GM23338 (cell line): ENCODE measurements around the gene FRK. TPM values are rescaled to one million over a fixed set of nuclear protein-coding genes. Genes with fewer than 3 reads are reported as not detected.
A peak's percentile ranks its signal among the peaks of the same experiment; 100 is the strongest.

Source experiments
- ATAC-seq: fragments of 200-7000 bp; cut with Tn5 transposase; 3 replicates; pipeline ENCODE4 v1.9.1; 2020
- DNase-seq: peaks from one replicate; pipeline ENCODE4 v3.0.0-alpha.2; 2015; ENCODE audit warnings: low spot score
- H2AFZ ChIP-seq: fragments of 200-600 bp; sonication (generic); 2 replicates; pipeline ENCODE4 v1.8.0; 2016; ENCODE audit warnings: antibody characterized with exemption, mild to moderate bottlenecking, moderate library complexity
- H3F3A ChIP-seq: fragments of 200-600 bp; sonication (generic); replicated peaks from 2 replicates; pipeline ENCODE4 v1.8.0; 2017; ENCODE audit warnings: antibody characterized with exemption, mixed run types, low read depth
- H3K27ac ChIP-seq: fragments of 200-600 bp; sonication (generic); 2 replicates; pipeline ENCODE4 v1.6.1; 2016; ENCODE audit warnings: low read depth
- H3K27me3 ChIP-seq: fragments of 200-600 bp; sonication (generic); 2 replicates; pipeline ENCODE4 v1.8.0; 2016; ENCODE audit warnings: mild to moderate bottlenecking, mixed run types, moderate library complexity; ENCODE audit not compliant: insufficient read depth
- H3K36me3 ChIP-seq: fragments of 200-600 bp; sonication (generic); 2 replicates; pipeline ENCODE4 v1.8.0; 2016; ENCODE audit warnings: mild to moderate bottlenecking; ENCODE audit not compliant: insufficient read depth
- H3K4me1 ChIP-seq: fragments of 200-600 bp; sonication (generic); 2 replicates; pipeline ENCODE4 v1.8.0; 2016; ENCODE audit warnings: mild to moderate bottlenecking, moderate library complexity; ENCODE audit not compliant: insufficient read depth
- H3K4me2 ChIP-seq: fragments of 200-600 bp; sonication (generic); 2 replicates; pipeline ENCODE4 v1.7.1; 2017; ENCODE audit warnings: mixed run types
- H3K4me3 ChIP-seq: fragments of 200-600 bp; sonication (generic); 2 replicates; pipeline ENCODE4 v1.6.1; 2016; ENCODE audit warnings: mixed run types
- H3K79me2 ChIP-seq: fragments of 200-600 bp; sonication (generic); replicated peaks from 2 replicates; pipeline ENCODE4 v1.8.0; 2017; ENCODE audit warnings: mild to moderate bottlenecking; ENCODE audit not compliant: insufficient read depth
- H3K9me2 ChIP-seq: fragments of 200-600 bp; sonication (generic); 2 replicates; pipeline ENCODE4 v1.8.0; 2017; ENCODE audit not compliant: insufficient read depth
- H4K20me1 ChIP-seq: fragments of 200-600 bp; sonication (generic); replicated peaks from 2 replicates; pipeline ENCODE4 v1.8.0; 2017; ENCODE audit warnings: mild to moderate bottlenecking; ENCODE audit not compliant: insufficient read depth
- H3K27ac Mint-ChIP-seq: 2 replicates; pipeline ENCODE4 v1.8.0; 2020; ENCODE audit warnings: inconsistent platforms, mild to moderate bottlenecking, moderate library complexity, mixed read lengths
- H3K27me3 Mint-ChIP-seq: 3 replicates; pipeline ENCODE4 v1.8.0; 2022; ENCODE audit warnings: low read depth, mild to moderate bottlenecking, moderate library complexity, mixed read lengths, inconsistent platforms; ENCODE audit not compliant: insufficient read depth, poor library complexity
- H3K36me3 Mint-ChIP-seq: 3 replicates; pipeline ENCODE4 v1.8.0; 2021; ENCODE audit warnings: low read depth, mild to moderate bottlenecking, inconsistent platforms, moderate library complexity, mixed read lengths
- H3K4me1 Mint-ChIP-seq: 3 replicates; pipeline ENCODE4 v1.8.0; 2020; ENCODE audit warnings: mild to moderate bottlenecking, inconsistent platforms, mixed read lengths
- H3K4me3 Mint-ChIP-seq: 3 replicates; pipeline ENCODE4 v1.8.0; 2021; ENCODE audit warnings: moderate library complexity, mild to moderate bottlenecking, inconsistent platforms, mixed read lengths
- H3K9me3 Mint-ChIP-seq: 3 replicates; pipeline ENCODE4 v1.8.0; 2020; ENCODE audit warnings: moderate library complexity, mild to moderate bottlenecking, inconsistent platforms, mixed read lengths
- CREB1 ChIP-seq: fragments of 250-450 bp; sonication (Bioruptor Pico); IDR thresholded peaks from 2 replicates; pipeline ENCODE4 v1.5.0; 2020; ENCODE audit warnings: low read depth, mild to moderate bottlenecking, moderate library complexity
- EZH2 ChIP-seq: fragments of 200-600 bp; sonication (generic); IDR thresholded peaks from one replicate; pipeline ENCODE4 v1.8.0; 2017; ENCODE audit warnings: antibody characterized with exemption, mild to moderate bottlenecking, low read depth; ENCODE audit not compliant: unreplicated experiment
- EZH2phosphoT487 ChIP-seq: fragments of 200-600 bp; sonication (generic); IDR thresholded peaks from one replicate; pipeline ENCODE4 v1.8.1; 2018; ENCODE audit warnings: antibody characterized with exemption; ENCODE audit not compliant: unreplicated experiment
- JUNB ChIP-seq: IDR thresholded peaks from one replicate; pipeline ENCODE4 v1.6.1; 2016; ENCODE audit warnings: antibody characterized with exemption; ENCODE audit not compliant: unreplicated experiment
- NANOG ChIP-seq: IDR thresholded peaks from 2 replicates; pipeline ENCODE4 v1.6.1; 2016; ENCODE audit warnings: antibody characterized with exemption, borderline replicate concordance
- POLR2AphosphoS5 ChIP-seq: IDR thresholded peaks from 2 replicates; pipeline ENCODE4 v1.6.1; 2016; ENCODE audit warnings: antibody characterized with exemption, low read depth
- ZNF114 ChIP-seq: fragments of 250-450 bp; sonication (Bioruptor Pico); IDR thresholded peaks from 2 replicates; pipeline ENCODE4 v1.5.0; 2020; ENCODE audit warnings: mild to moderate bottlenecking, moderate library complexity
- ZNF331 ChIP-seq: fragments of 250-450 bp; sonication (Bioruptor Pico); IDR thresholded peaks from 2 replicates; pipeline ENCODE4 v1.5.0; 2020; ENCODE audit warnings: low read depth, mild to moderate bottlenecking, moderate library complexity
- polyA plus RNA-seq: library from polyadenylated mRNA; unstranded; fragments of >200 nt; fragmentation: Nextera tagmentation; extraction: Ambion mirVana; gene quantifications from 2 replicates; pipeline ENCODE4 v1.2.1, GENCODE V29; 2016
- total RNA-seq: library from RNA; depleted of rRNA; stranded (reverse); fragments of >200 nt; shearing (Covaris generic); gene quantifications from 2 replicates; pipeline ENCODE4 v1.2.3, GENCODE V29; 2014
- TF ChIP-seq, protein P1 (sequence below): IDR thresholded peaks from one replicate; pipeline ENCODE4 v1.6.1; 2018; ENCODE audit warnings: antibody characterized with exemption; ENCODE audit not compliant: unreplicated experiment
- TF ChIP-seq, protein P2 (sequence below), 2 experiments: fragments of 200-600 bp in 1 of 2; sonication (generic) in 1 of 2; conservative IDR thresholded peaks; 2 replicates each; pipeline versions ENCODE4 v1.5.1 to v1.6.1; 2016 to 2017; ENCODE audit warnings: antibody characterized with exemption in 2 of 2, low read depth in 2 of 2, mild to moderate bottlenecking in 2 of 2, moderate library complexity in 1 of 2
- TF ChIP-seq, protein P3 (sequence below): fragments of 250-450 bp; sonication (Bioruptor Pico); IDR thresholded peaks from 2 replicates; pipeline ENCODE4 v1.5.0; 2020; ENCODE audit warnings: mild to moderate bottlenecking, moderate library complexity

The FRK gene
- total and polyA plus RNA-seq, 2 experiments from 2014 or later, result 0.06 to 0.24 TPM

DNA sequence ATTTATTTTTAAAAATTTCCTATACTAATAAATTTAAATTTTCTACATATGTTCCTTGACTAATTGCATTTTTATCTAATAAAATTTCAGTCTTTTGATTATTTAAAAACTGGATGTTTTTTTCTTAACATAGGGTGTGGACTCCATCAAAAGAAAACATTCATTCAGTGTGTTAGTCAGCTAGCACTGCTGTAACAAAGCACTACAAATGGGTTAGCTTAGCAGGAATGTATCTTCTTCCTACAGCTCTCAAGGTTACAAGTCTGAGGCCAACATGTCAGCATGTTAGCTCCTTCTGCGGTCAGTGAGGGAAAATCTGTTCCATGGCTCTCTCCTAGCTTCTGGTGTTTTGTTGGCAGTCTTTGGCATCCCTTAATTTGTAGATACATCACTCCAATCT is 32.5 kb downstream of the FRK start:
- TF ChIP-seq CREB1, result no peak
- no peak for TF ChIP-seq EZH2
- TF ChIP-seq NANOG, result no peak
- no peak for TF ChIP-seq POLR2AphosphoS5
- no peak for TF ChIP-seq JUNB
- TF ChIP-seq, protein P1, sequence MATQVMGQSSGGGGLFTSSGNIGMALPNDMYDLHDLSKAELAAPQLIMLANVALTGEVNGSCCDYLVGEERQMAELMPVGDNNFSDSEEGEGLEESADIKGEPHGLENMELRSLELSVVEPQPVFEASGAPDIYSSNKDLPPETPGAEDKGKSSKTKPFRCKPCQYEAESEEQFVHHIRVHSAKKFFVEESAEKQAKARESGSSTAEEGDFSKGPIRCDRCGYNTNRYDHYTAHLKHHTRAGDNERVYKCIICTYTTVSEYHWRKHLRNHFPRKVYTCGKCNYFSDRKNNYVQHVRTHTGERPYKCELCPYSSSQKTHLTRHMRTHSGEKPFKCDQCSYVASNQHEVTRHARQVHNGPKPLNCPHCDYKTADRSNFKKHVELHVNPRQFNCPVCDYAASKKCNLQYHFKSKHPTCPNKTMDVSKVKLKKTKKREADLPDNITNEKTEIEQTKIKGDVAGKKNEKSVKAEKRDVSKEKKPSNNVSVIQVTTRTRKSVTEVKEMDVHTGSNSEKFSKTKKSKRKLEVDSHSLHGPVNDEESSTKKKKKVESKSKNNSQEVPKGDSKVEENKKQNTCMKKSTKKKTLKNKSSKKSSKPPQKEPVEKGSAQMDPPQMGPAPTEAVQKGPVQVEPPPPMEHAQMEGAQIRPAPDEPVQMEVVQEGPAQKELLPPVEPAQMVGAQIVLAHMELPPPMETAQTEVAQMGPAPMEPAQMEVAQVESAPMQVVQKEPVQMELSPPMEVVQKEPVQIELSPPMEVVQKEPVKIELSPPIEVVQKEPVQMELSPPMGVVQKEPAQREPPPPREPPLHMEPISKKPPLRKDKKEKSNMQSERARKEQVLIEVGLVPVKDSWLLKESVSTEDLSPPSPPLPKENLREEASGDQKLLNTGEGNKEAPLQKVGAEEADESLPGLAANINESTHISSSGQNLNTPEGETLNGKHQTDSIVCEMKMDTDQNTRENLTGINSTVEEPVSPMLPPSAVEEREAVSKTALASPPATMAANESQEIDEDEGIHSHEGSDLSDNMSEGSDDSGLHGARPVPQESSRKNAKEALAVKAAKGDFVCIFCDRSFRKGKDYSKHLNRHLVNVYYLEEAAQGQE, result no peak
- TF ChIP-seq, protein P2, sequence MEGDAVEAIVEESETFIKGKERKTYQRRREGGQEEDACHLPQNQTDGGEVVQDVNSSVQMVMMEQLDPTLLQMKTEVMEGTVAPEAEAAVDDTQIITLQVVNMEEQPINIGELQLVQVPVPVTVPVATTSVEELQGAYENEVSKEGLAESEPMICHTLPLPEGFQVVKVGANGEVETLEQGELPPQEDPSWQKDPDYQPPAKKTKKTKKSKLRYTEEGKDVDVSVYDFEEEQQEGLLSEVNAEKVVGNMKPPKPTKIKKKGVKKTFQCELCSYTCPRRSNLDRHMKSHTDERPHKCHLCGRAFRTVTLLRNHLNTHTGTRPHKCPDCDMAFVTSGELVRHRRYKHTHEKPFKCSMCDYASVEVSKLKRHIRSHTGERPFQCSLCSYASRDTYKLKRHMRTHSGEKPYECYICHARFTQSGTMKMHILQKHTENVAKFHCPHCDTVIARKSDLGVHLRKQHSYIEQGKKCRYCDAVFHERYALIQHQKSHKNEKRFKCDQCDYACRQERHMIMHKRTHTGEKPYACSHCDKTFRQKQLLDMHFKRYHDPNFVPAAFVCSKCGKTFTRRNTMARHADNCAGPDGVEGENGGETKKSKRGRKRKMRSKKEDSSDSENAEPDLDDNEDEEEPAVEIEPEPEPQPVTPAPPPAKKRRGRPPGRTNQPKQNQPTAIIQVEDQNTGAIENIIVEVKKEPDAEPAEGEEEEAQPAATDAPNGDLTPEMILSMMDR (conservative IDR thresholded peaks at IDR 0.05; ENCODE audit: low read depth in 2 of 2), result no peak
- TF ChIP-seq ZNF331 (CRISPR knock-in tag), result no peak
- TF ChIP-seq, protein P3, sequence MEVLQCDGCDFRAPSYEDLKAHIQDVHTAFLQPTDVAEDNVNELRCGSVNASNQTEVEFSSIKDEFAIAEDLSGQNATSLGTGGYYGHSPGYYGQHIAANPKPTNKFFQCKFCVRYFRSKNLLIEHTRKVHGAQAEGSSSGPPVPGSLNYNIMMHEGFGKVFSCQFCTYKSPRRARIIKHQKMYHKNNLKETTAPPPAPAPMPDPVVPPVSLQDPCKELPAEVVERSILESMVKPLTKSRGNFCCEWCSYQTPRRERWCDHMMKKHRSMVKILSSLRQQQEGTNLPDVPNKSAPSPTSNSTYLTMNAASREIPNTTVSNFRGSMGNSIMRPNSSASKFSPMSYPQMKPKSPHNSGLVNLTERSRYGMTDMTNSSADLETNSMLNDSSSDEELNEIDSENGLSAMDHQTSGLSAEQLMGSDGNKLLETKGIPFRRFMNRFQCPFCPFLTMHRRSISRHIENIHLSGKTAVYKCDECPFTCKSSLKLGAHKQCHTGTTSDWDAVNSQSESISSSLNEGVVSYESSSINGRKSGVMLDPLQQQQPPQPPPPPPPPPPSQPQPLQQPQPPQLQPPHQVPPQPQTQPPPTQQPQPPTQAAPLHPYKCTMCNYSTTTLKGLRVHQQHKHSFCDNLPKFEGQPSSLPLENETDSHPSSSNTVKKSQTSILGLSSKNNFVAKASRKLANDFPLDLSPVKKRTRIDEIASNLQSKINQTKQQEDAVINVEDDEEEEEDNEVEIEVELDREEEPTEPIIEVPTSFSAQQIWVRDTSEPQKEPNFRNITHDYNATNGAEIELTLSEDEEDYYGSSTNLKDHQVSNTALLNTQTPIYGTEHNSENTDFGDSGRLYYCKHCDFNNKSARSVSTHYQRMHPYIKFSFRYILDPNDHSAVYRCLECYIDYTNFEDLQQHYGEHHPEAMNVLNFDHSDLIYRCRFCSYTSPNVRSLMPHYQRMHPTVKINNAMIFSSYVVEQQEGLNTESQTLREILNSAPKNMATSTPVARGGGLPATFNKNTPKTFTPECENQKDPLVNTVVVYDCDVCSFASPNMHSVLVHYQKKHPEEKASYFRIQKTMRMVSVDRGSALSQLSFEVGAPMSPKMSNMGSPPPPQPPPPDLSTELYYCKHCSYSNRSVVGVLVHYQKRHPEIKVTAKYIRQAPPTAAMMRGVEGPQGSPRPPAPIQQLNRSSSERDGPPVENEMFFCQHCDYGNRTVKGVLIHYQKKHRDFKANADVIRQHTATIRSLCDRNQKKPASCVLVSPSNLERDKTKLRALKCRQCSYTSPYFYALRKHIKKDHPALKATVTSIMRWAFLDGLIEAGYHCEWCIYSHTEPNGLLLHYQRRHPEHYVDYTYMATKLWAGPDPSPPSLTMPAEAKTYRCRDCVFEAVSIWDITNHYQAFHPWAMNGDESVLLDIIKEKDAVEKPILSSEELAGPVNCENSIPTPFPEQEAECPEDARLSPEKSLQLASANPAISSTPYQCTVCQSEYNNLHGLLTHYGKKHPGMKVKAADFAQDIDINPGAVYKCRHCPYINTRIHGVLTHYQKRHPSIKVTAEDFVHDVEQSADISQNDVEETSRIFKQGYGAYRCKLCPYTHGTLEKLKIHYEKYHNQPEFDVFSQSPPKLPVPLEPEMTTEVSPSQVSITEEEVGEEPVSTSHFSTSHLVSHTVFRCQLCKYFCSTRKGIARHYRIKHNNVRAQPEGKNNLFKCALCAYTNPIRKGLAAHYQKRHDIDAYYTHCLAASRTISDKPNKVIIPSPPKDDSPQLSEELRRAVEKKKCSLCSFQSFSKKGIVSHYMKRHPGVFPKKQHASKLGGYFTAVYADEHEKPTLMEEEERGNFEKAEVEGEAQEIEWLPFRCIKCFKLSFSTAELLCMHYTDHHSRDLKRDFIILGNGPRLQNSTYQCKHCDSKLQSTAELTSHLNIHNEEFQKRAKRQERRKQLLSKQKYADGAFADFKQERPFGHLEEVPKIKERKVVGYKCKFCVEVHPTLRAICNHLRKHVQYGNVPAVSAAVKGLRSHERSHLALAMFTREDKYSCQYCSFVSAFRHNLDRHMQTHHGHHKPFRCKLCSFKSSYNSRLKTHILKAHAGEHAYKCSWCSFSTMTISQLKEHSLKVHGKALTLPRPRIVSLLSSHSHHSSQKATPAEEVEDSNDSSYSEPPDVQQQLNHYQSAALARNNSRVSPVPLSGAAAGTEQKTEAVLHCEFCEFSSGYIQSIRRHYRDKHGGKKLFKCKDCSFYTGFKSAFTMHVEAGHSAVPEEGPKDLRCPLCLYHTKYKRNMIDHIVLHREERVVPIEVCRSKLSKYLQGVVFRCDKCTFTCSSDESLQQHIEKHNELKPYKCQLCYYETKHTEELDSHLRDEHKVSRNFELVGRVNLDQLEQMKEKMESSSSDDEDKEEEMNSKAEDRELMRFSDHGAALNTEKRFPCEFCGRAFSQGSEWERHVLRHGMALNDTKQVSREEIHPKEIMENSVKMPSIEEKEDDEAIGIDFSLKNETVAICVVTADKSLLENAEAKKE, result no peak
- TF ChIP-seq EZH2phosphoT487, result no peak
- no peak for TF ChIP-seq ZNF114 (CRISPR knock-in tag)
- peak; percentile 14 for DNase-seq
- peaks cover 6% of the 10 kb centered on the region; the same call in 1 of the 2 replicates for H3K4me1 ChIP-seq
- Mint-ChIP-seq H3K27me3 (no peaks in the 10 kb centered on the region), H3K4me1 (peaks cover 7% of the 10 kb centered on the region), H3K4me3 (no peak overlapping the region), H3K36me3 (no peaks in the 10 kb centered on the region), H3K27ac (no peak overlapping the region), H3K9me3 (no peaks in the 10 kb centered on the region)
- H3K79me2 ChIP-seq, result no peaks in the 10 kb centered on the region
- H3K27ac ChIP-seq, result no peak overlapping the region
- no peaks in the 10 kb centered on the region for H3K36me3 ChIP-seq
- no peaks in the 10 kb centered on the region for H4K20me1 ChIP-seq
- ATAC-seq, result no peak; the same call in 2 of the 3 replicates
- no peak overlapping the region for H3K4me3 ChIP-seq
- no peaks in the 10 kb centered on the region for H3K9me2 ChIP-seq
- H3K27me3 ChIP-seq, result no peaks in the 10 kb centered on the region
- H3F3A ChIP-seq, result no peaks in the 10 kb centered on the region
- no peak overlapping the region for H2AFZ ChIP-seq
- H3K4me2 ChIP-seq, result no peak overlapping the region
